ENCODE results near the gene C19orf81.

The C19orf81 gene

DNA sequence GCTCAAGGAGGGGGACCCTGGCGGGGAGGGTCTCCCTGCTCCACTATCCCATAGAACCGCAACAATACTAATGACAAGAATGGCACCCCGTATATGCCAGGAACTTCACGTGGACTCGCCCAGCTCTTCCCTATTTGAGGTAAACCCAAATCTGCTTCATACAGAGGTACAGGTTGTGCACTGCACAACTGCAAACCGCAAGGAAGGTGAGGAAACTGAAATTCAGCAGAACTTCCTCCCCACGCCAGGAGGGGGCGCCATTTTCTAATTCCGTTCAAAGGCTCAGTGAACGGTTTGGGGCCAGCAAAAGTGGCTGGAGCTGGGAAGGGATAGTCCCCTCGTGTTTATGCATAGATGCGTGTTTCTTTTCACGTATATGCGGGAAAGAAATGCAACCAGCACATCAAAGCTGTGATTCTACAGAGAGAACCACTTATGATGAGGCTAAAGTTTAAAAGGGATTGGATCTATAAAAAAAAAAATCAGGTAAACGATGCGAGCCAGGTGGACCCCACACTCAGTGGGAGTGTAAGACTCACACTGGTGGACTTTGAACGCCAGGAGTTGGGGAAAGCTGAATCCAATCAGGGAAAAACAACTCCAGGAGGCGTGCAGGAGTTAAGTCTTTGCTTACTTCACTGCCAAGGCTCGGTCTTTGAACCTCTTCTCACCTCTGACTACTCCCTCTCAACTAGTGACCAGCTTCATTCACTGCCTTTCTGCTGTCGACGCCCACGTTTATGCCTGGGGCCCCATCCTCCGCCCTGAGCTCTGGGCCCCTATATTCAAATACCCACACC, 20.3 kb downstream of the C19orf81 start (continued):
- TF ChIP-seq, protein P1, sequence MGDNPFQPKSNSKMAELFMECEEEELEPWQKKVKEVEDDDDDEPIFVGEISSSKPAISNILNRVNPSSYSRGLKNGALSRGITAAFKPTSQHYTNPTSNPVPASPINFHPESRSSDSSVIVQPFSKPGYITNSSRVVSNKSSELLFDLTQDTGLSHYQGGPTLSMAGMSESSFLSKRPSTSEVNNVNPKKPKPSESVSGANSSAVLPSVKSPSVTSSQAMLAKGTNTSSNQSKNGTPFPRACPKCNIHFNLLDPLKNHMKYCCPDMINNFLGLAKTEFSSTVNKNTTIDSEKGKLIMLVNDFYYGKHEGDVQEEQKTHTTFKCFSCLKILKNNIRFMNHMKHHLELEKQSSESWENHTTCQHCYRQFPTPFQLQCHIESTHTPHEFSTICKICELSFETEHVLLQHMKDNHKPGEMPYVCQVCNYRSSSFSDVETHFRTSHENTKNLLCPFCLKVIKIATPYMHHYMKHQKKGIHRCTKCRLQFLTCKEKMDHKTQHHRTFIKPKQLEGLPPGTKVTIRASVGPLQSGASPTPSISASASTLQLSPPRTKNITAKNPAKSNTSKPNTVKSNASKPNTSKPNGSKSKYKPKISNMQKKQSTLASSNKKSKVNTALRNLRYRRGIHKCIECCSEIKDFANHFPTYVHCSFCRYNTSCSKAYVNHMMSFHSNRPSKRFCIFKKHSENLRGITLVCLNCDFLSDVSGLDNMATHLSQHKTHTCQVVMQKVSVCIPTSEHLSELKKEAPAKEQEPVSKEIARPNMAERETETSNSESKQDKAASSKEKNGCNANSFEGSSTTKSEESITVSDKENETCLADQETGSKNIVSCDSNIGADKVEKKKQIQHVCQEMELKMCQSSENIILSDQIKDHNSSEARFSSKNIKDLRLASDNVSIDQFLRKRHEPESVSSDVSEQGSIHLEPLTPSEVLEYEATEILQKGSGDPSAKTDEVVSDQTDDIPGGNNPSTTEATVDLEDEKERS (tag by site-specific recombination; IDR thresholded peaks at IDR 0.05), result 0 out of 2 replicates have a peak, but pooled peaks have one; percentile 74
- TF ChIP-seq ZNF76 (tag by site-specific recombination; IDR thresholded peaks at IDR 0.05; ENCODE audit: borderline replicate concordance, low read depth) (no peak), ZNF623 (tag by site-specific recombination; IDR thresholded peaks at IDR 0.05) (no peak), ZFHX2 (tag by site-specific recombination; conservative IDR thresholded peaks at IDR 0.05) (peak; percentile 61), ZFP69B (tag by site-specific recombination; IDR thresholded peaks at IDR 0.05) (no peak), ZBTB10 (tag by site-specific recombination; IDR thresholded peaks at IDR 0.05) (0 out of 2 replicates have a peak, but pooled peaks have one; percentile 20), ZNF747 (tag by site-specific recombination; IDR thresholded peaks at IDR 0.05) (no peak), ZNF112 (tag by site-specific recombination; IDR thresholded peaks at IDR 0.05) (no peak), ZNF624 (tag by site-specific recombination; IDR thresholded peaks at IDR 0.05) (no peak), ZNF692 (tag by site-specific recombination; IDR thresholded peaks at IDR 0.05) (no peak), ZSCAN16 (tag by site-specific recombination; IDR thresholded peaks at IDR 0.05) (peak; percentile 74), SALL2 (tag by site-specific recombination; IDR thresholded peaks at IDR 0.05; ENCODE audit: borderline replicate concordance) (no peak), ZNF23 (tag by site-specific recombination; IDR thresholded peaks at IDR 0.05; ENCODE audit: borderline replicate concordance) (no peak)
- TF ChIP-seq, protein P2, sequence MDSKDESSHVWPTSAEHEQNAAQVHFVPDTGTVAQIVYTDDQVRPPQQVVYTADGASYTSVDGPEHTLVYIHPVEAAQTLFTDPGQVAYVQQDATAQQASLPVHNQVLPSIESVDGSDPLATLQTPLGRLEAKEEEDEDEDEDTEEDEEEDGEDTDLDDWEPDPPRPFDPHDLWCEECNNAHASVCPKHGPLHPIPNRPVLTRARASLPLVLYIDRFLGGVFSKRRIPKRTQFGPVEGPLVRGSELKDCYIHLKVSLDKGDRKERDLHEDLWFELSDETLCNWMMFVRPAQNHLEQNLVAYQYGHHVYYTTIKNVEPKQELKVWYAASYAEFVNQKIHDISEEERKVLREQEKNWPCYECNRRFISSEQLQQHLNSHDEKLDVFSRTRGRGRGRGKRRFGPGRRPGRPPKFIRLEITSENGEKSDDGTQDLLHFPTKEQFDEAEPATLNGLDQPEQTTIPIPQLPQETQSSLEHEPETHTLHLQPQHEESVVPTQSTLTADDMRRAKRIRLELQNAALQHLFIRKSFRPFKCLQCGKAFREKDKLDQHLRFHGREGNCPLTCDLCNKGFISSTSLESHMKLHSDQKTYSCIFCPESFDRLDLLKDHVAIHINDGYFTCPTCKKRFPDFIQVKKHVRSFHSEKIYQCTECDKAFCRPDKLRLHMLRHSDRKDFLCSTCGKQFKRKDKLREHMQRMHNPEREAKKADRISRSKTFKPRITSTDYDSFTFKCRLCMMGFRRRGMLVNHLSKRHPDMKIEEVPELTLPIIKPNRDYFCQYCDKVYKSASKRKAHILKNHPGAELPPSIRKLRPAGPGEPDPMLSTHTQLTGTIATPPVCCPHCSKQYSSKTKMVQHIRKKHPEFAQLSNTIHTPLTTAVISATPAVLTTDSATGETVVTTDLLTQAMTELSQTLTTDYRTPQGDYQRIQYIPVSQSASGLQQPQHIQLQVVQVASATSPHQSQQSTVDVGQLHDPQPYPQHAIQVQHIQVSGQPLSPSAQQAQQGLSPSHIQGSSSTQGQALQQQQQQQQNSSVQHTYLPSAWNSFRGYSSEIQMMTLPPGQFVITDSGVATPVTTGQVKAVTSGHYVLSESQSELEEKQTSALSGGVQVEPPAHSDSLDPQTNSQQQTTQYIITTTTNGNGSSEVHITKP (tag by site-specific recombination; IDR thresholded peaks at IDR 0.05), result 0 out of 2 replicates have a peak, but pooled peaks have one; percentile 18

- Histone ChIP-seq H3K4me1 (ENCODE audit: control insufficient read depth, insufficient read depth, low read length) (no peaks in the 10 kb centered on the region), H3K4me3 (ENCODE audit: low read depth, low read length) (no peak overlapping the region), H3K9me3 (ENCODE audit: control insufficient read depth, insufficient read depth, low read depth, low read length) (no peaks in the 10 kb centered on the region), H3K27ac (ENCODE audit: extremely low read depth, low read depth, low read length) (no peak overlapping the region), H3K36me3 (ENCODE audit: control insufficient read depth in 2 of 2, insufficient read depth in 1 of 2, low read length in 2 of 2) (no peaks in the 10 kb centered on the region)
- CTCF ChIA-PET, result interaction anchor here (0.6 to 2.5 kb wide), 31 partner anchors 7 to 1427 kb away, joined by 3 to 18 read pairs (median 5); no protein-coding TSS in a partner anchor
- POLR2A ChIA-PET, result interaction anchor here (1.0 to 2.0 kb wide), 2 partner anchors 10 to 12 kb away, joined by 3 to 6 read pairs; no protein-coding TSS in a partner anchor
- TF ChIP-seq ZBTB1 (tag by site-specific recombination; IDR thresholded peaks at IDR 0.05), result no peak
Measured at GRCh38 chr19:50670102-50670380, 20.8 kb downstream of the C19orf81 start.
